ENCODE measurements around the gene HOXD4.

HOXD4 gene

DNA sequence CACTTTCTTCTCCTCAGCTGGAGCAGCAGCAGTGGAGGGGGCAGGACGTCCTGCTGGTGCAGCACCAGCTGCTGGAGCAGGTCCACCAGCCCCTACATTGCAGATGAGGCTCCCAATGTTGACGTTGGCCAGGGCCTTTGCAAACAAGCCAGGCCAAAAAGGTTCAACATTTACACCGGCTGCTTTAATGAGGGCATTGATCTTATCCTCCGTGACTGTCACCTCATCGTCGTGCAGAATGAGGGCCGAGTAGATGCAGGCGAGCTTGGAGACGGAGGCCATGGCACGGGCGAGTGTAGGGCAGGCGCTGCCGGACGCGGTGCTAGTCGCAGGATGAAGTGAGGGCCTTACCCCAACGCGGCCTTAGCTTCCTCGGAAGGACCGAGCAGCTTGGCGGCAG lies 49.6 kb downstream of the HOXD4 start:
- DNase-seq = no peak

DNA sequence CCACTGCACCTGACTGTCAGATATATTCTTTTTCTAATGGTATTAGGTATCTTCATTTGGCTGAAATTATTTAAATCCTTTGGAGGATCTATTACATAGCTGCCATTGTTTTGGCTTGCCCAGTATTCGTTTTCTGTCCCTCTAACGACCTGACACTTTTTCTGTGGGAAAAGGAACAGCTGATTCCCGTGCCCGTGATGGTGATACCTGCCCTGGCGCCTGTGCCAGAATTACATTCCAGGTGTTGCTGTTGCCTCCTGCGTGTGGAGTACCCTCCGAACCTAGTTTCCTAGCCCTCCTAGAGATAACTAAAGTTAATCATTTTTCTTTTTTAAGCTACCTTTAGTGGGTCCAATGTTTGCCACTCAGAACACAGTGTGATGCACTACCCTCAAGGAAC lies 51.1 kb downstream of the HOXD4 start:
- DNase-seq = no peak
